Smooth muscle cell (in vitro differentiated cells): ENCODE measurements around the gene ARHGEF37. TPM values are rescaled to one million over a fixed set of nuclear protein-coding genes. Genes with fewer than 3 reads are reported as not detected.

Experiments
- DNase-seq: peaks from one replicate; lab custom pipeline; 2025; ENCODE audit not compliant: unreplicated experiment; lab: John Stamatoyannopoulos, UW
- H2AFZ ChIP-seq: fragments of 200-600 bp; sonication (generic); 2 replicates; pipeline ENCODE4 v1.6.0; 2016; ENCODE audit warnings: antibody characterized with exemption, low read depth, mild to moderate bottlenecking
- H3F3A ChIP-seq: fragments of 200-600 bp; sonication (generic); 2 replicates; pipeline ENCODE4 v1.6.0; 2017; ENCODE audit warnings: antibody characterized with exemption, low read depth
- H3K27ac ChIP-seq: fragments of 200-600 bp; sonication (generic); 2 replicates; pipeline ENCODE4 v1.5.1; 2016; ENCODE audit warnings: low read depth, mild to moderate bottlenecking
- H3K27me3 ChIP-seq: fragments of 200-600 bp; sonication (generic); 2 replicates; pipeline ENCODE4 v1.6.1; 2016; ENCODE audit warnings: low read depth, mild to moderate bottlenecking
- H3K36me3 ChIP-seq: fragments of 200-600 bp; sonication (generic); 2 replicates; pipeline ENCODE4 v1.5.1; 2016; ENCODE audit warnings: low read depth
- H3K4me1 ChIP-seq: fragments of 200-600 bp; sonication (generic); 2 replicates; pipeline ENCODE4 v1.5.1; 2016; ENCODE audit warnings: low read depth
- H3K4me2 ChIP-seq: fragments of 200-600 bp; sonication (generic); 2 replicates; pipeline ENCODE4 v1.6.0; 2016; ENCODE audit warnings: mild to moderate bottlenecking
- H3K4me3 ChIP-seq: fragments of 200-600 bp; sonication (generic); 2 replicates; pipeline ENCODE4 v1.5.1; 2016; ENCODE audit warnings: mild to moderate bottlenecking
- H3K79me2 ChIP-seq: fragments of 200-600 bp; sonication (generic); 2 replicates; pipeline ENCODE4 v1.6.0; 2016; ENCODE audit warnings: low read depth, mild to moderate bottlenecking
- H3K9ac ChIP-seq: fragments of 200-600 bp; sonication (generic); 2 replicates; pipeline ENCODE4 v1.6.0; 2016; ENCODE audit warnings: low read depth
- H3K9me3 ChIP-seq: fragments of 200-600 bp; sonication (generic); replicated peaks from 2 replicates; pipeline ENCODE4 v1.5.1; 2016; ENCODE audit warnings: low read depth
- H4K20me1 ChIP-seq: fragments of 200-600 bp; sonication (generic); 2 replicates; pipeline ENCODE4 v1.6.0; 2016; ENCODE audit warnings: low read depth
- CTCF ChIP-seq: fragments of 200-600 bp; sonication (generic); IDR thresholded peaks from 2 replicates; pipeline ENCODE4 v1.5.1; 2017; ENCODE audit warnings: borderline replicate concordance, mild to moderate bottlenecking, antibody characterized with exemption; ENCODE audit not compliant: insufficient read depth, poor library complexity, severe bottlenecking
- WGBS: methylation state at CpG from one replicate; pipeline ENCODE4 v1.1.7; 2016; ENCODE audit warnings: low lambda C conversion rate; 5-methylcytosine and 5-hydroxymethylcytosine counted together
- polyA plus RNA-seq: library from polyadenylated mRNA; unstranded; fragments of >200 nt; fragmentation: Nextera tagmentation; extraction: Ambion mirVana; gene quantifications from 2 replicates; pipeline ENCODE4 v1.2.1, GENCODE V29; 2016
- total RNA-seq: library from RNA; depleted of rRNA; stranded (reverse); fragments of >200 nt; gene quantifications from 2 replicates; pipeline ENCODE4 v1.2.3, GENCODE V29; 2014

The ARHGEF37 gene
- total and polyA plus RNA-seq, 2 experiments from 2014 or later, result 0.70 to 1.4 TPM

- H3K36me3 ChIP-seq, result no peaks in the 10 kb centered on the region
- peak overlapping the region; percentile 95 for H3K4me2 ChIP-seq
- H3K27me3 ChIP-seq, result peaks cover 14% of the 10 kb centered on the region
- H3K27ac ChIP-seq, result no peak overlapping the region
- peak overlapping the region; percentile 64 for H3K4me3 ChIP-seq
- H3F3A ChIP-seq, result no peaks in the 10 kb centered on the region
- H4K20me1 ChIP-seq, result no peaks in the 10 kb centered on the region
- peaks cover 11% of the 10 kb centered on the region for H3K4me1 ChIP-seq
- WGBS, result 62% methylated on average over 9 of the region's 9 CpGs
- H3K79me2 ChIP-seq, result no peaks in the 10 kb centered on the region
- no peaks in the 10 kb centered on the region for H3K9me3 ChIP-seq
- TF ChIP-seq CTCF, result no peak
- DNase-seq, result no peak
- no peak overlapping the region for H3K9ac ChIP-seq
- peak overlapping the region; percentile 90 for H2AFZ ChIP-seq
Observed at GRCh38 chr5:149581931-149582768, 852 bp downstream of the ARHGEF37 start.

GRCh38 chr5:149583394-149583793 lies 2.1 kb downstream of the ARHGEF37 start:
- 96% methylated on average over 1 of the region's 1 CpG for WGBS
- Histone ChIP-seq H3K9ac (no peak overlapping the region), H4K20me1 (no peaks in the 10 kb centered on the region), H3K9me3 (no peaks in the 10 kb centered on the region), H3F3A (no peaks in the 10 kb centered on the region), H3K4me2 (no peak overlapping the region), H2AFZ (no peak overlapping the region), H3K36me3 (no peaks in the 10 kb centered on the region), H3K4me3 (no peak overlapping the region), H3K4me1 (peaks cover 11% of the 10 kb centered on the region), H3K79me2 (no peaks in the 10 kb centered on the region), H3K27me3 (peaks cover 14% of the 10 kb centered on the region), H3K27ac (no peak overlapping the region)
- no peak for DNase-seq
- no peak for TF ChIP-seq CTCF

DNA sequence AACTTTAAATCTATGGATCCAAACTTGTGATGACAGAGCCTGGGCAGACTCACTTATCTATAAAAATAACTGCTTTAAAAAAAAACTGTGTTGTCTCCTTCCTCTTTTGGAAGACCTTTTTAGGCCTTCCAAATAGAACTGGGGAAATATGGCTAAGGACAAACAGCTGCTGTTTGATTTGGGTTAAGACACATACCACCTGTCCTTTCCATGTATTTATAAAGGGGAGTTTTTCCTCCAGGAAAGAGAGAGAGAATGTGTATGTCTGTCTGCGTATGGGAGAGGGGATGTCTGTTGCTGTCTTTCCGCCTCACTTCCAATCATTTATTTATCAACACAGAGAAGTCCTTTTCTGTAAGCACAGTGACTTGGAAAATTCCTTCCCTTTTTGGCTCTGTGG lies 2.8 kb downstream of the ARHGEF37 start:
- Histone ChIP-seq H3K4me2 (no peak overlapping the region), H3K27me3 (peaks cover 14% of the 10 kb centered on the region), H3K79me2 (no peaks in the 10 kb centered on the region), H3K36me3 (no peaks in the 10 kb centered on the region), H3K4me1 (peaks cover 11% of the 10 kb centered on the region), H2AFZ (no peak overlapping the region), H3K9me3 (no peaks in the 10 kb centered on the region), H3K4me3 (no peak overlapping the region), H3F3A (no peaks in the 10 kb centered on the region), H3K27ac (no peak overlapping the region), H4K20me1 (no peaks in the 10 kb centered on the region), H3K9ac (no peak overlapping the region)
- WGBS, result 93% methylated on average over 2 of the region's 2 CpGs
- no peak for TF ChIP-seq CTCF
- no peak for DNase-seq

DNA sequence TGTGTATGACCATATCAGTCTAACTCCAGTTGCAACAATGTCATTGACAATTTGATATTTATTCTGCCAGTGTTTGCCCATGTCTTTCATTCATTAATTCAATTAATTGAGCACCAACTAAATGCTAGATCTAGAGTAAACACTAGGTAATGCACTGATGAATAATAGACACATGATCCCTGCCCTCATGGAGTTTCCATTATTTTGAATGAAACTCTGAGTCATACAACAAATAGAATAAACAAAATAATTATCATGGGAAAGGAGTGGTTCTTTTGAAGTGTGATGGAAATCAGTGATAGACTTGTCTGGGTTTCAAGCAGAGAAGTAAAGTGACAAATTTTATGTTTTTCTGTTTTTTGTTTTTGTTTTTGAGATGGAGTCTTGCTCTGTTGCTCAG lies 4.6 kb downstream of the ARHGEF37 start:
- no peak overlapping the region for H3K4me2 ChIP-seq
- no peak for TF ChIP-seq CTCF
- no peaks in the 10 kb centered on the region for H4K20me1 ChIP-seq
- H2AFZ ChIP-seq, result no peak overlapping the region
- no peak for DNase-seq
- H3K9me3 ChIP-seq, result no peaks in the 10 kb centered on the region
- peak overlapping the region; percentile 53 for H3K27ac ChIP-seq
- H3K36me3 ChIP-seq, result no peaks in the 10 kb centered on the region
- no peaks in the 10 kb centered on the region for H3K79me2 ChIP-seq
- no peaks in the 10 kb centered on the region for H3F3A ChIP-seq
- H3K4me1 ChIP-seq, result peaks cover 8% of the 10 kb centered on the region
- H3K27me3 ChIP-seq, result peaks cover 2% of the 10 kb centered on the region
- no peak overlapping the region for H3K9ac ChIP-seq
- no peak overlapping the region for H3K4me3 ChIP-seq
